ENCODE results near the gene KIAA1549. TPM values are rescaled to one million over a fixed set of nuclear protein-coding genes. Genes with fewer than 3 reads are reported as not detected.

The KIAA1549 gene
- polyA plus RNA-seq, 2 of the 4 experiments (the other 2 are of a cell fraction), result 4.1 to 4.7 TPM

Small RNA genes lying within 50 kb of the gene (small RNA-seq; reads per million reads assigned to genes)
- gene RNU6-1272P, result 0 reads per million in 6 experiments

Other genes with a start within 250 kb of the KIAA1549 start
- gene TMEM213, start 183.4 kb downstream of the KIAA1549 start, polyA plus RNA-seq (2011; rRNA removed), result not detected in 2 replicates
- not detected in 3 replicates for gene TMEM213, start 183.4 kb downstream of the KIAA1549 start, polyA plus RNA-seq (2017; fragmentation: RNase III; extraction: RNeasy Plus Mini Kit Qiagen cat#74134 plus additional on column Dnase treatment)
- 0.09 and 0.29 TPM in 2 replicates for gene ATP6V0A4, start 183.2 kb downstream of the KIAA1549 start, polyA plus RNA-seq (2011; rRNA removed)
- 0.24 to 0.25 TPM (median 0.25 TPM) in 3 replicates for gene ATP6V0A4, start 183.2 kb downstream of the KIAA1549 start, polyA plus RNA-seq (2017; fragmentation: RNase III; extraction: RNeasy Plus Mini Kit Qiagen cat#74134 plus additional on column Dnase treatment)
- gene ZC3HAV1L, start 54.7 kb upstream of the KIAA1549 start, polyA plus RNA-seq (2011; rRNA removed), result 15.6 and 23.4 TPM in 2 replicates
- gene ZC3HAV1L, start 54.7 kb upstream of the KIAA1549 start, polyA plus RNA-seq (2017; fragmentation: RNase III; extraction: RNeasy Plus Mini Kit Qiagen cat#74134 plus additional on column Dnase treatment), result 8.7 to 9.7 TPM (median 8.8 TPM) in 3 replicates
- 32.1 and 36.8 TPM in 2 replicates for gene ZC3HAV1, start 128.3 kb upstream of the KIAA1549 start, polyA plus RNA-seq (2011; rRNA removed)
- 22.2 to 22.7 TPM (median 22.6 TPM) in 3 replicates for gene ZC3HAV1, start 128.3 kb upstream of the KIAA1549 start, polyA plus RNA-seq (2017; fragmentation: RNase III; extraction: RNeasy Plus Mini Kit Qiagen cat#74134 plus additional on column Dnase treatment)
- 5.6 and 5.7 TPM in 2 replicates for gene UBN2, start 249.8 kb upstream of the KIAA1549 start, polyA plus RNA-seq (2011; rRNA removed)
- 1.8 to 2.2 TPM (median 2.1 TPM) in 3 replicates for gene UBN2, start 249.8 kb upstream of the KIAA1549 start, polyA plus RNA-seq (2017; fragmentation: RNase III; extraction: RNeasy Plus Mini Kit Qiagen cat#74134 plus additional on column Dnase treatment)